Fibroblast of mammary gland (primary cell): ENCODE results near the gene PRR7.
A peak's percentile ranks its signal among the peaks of the same experiment; 100 is the strongest.

Source experiments
- DNase-seq: peaks from one replicate; pipeline ENCODE4 v3.0.0-alpha.2; 2010; ENCODE audit warnings: low read depth
- H3K4me3 ChIP-seq: 2 replicates; pipeline ENCODE4 v1.5.1; 2011; ENCODE audit warnings: low read depth, mild to moderate bottlenecking, low read length, moderate library complexity; ENCODE audit not compliant: control insufficient read depth
- TF ChIP-seq, protein P1 (sequence below): conservative IDR thresholded peaks from 2 replicates; pipeline ENCODE4 v1.5.1; 2011; ENCODE audit warnings: low read depth, low read length, inconsistent platforms; ENCODE audit not compliant: control insufficient read depth, insufficient read depth

The PRR7 gene

GRCh38 chr5:177403792-177404640, 42.6 kb upstream of the PRR7 start:
- peak overlapping the region; percentile 51 for H3K4me3 ChIP-seq
- DNase-seq, result peak; percentile 70
- TF ChIP-seq, protein P1, sequence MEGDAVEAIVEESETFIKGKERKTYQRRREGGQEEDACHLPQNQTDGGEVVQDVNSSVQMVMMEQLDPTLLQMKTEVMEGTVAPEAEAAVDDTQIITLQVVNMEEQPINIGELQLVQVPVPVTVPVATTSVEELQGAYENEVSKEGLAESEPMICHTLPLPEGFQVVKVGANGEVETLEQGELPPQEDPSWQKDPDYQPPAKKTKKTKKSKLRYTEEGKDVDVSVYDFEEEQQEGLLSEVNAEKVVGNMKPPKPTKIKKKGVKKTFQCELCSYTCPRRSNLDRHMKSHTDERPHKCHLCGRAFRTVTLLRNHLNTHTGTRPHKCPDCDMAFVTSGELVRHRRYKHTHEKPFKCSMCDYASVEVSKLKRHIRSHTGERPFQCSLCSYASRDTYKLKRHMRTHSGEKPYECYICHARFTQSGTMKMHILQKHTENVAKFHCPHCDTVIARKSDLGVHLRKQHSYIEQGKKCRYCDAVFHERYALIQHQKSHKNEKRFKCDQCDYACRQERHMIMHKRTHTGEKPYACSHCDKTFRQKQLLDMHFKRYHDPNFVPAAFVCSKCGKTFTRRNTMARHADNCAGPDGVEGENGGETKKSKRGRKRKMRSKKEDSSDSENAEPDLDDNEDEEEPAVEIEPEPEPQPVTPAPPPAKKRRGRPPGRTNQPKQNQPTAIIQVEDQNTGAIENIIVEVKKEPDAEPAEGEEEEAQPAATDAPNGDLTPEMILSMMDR, result peak; percentile 52

DNA sequence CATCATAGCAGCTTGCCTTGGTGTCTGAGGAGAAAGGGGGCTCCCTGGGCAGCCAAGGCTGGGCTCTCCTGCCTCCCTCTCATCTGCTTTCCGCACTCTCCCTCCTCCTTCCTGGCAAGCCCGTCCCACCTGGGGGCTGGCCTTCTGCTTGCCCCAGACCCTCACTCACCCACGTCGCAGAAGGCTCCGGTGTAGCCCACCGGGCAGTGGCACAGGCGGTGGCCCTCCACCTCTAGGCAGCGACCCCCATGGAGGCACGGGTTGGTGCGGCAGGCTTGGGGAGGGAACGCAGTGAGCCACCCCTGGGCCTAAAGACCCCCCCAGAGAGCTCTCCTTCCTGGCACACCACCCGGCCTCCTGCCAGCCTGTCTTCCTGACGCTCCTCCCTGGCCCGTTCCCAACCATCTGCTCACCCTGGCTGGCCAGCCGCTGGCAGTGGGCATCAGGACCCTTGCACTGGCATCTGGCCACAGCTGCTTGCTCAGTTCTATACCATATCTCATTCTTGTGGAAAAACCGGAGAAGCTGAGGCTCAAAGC, 41.9 kb upstream of the PRR7 start:
- no peak for DNase-seq
- TF ChIP-seq, protein P1, result no peak
- H3K4me3 ChIP-seq, result peak overlapping the region; percentile 51

- H3K4me3 ChIP-seq, result no peak overlapping the region
- DNase-seq, result no peak
- TF ChIP-seq, protein P1, result no peak
Observed at GRCh38 chr5:177405312-177405711, 41.3 kb upstream of the PRR7 start.

DNA sequence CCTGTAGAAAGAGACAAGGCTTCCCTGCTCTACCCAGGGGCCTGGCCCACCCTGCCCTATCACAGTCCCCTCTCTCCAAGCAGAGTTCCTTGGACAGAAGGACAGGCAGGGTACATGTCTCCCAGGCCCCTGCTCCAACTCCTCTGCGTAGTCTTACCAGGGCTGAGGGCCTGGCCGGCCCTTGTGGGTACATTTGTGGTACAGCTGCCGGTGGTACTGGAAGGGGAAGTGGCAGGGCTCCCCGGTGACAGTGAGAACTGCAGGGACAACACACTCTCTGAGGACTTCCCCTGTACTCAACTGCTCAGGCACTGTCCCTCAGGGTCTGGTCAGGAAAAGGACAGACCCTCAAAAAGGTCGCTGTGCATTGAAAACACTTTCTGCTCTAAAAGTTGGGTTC, 40.8 kb upstream of the PRR7 start:
- no peak for DNase-seq
- H3K4me3 ChIP-seq, result no peak overlapping the region
- TF ChIP-seq, protein P1, result no peak

DNA sequence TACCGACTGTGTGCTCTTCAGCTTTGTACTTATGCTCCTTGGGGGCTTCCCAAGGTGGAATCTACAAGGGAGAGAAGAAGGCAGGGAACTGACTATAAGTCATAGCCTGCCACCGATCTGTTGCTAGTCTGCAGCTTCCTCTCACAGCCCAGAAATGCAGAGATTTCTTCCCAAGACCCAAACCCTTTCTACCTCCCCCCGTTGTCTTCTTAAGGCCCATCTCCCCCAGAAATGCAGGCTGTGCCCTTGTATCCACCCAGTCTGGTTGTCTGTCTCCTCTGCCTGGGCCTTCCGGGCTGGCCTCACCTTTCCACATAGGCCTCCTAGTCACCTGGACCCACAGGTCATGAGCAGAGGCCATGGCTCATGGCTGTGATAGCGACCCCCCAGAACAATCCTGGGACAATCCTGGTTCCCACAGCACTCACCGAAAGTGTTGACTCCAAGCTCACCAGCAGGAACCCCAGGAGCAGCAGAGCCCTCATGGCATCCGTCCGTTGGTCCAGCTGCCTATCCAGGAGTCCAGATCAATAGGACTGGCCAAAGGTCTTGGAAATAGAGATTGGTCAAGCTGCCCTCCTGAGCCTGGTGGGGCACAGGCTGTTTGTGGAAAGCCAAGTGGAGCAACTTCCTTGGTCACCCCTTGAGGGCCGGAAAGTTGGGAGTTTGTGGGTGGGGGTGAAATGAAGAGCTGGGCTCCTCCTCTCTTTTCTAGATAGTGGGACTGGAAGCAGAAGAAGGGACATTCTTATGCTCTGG, 37.4 kb upstream of the PRR7 start, which contains the start of gene F12:
Gene F12 (minus strand): TSS at position 522 of the 759 bp plus-strand sequence. CDS start 37 bp downstream, at position 485.
- H3K4me3 ChIP-seq, result no peak within 1 kb of the TSS
- TF ChIP-seq, protein P1, result no peak
- no peak for DNase-seq

GRCh38 chr5:177410575-177410974, 36.0 kb upstream of the PRR7 start:
- TF ChIP-seq, protein P1, result no peak
- no peak overlapping the region for H3K4me3 ChIP-seq
- no peak for DNase-seq
